HEK293 (cell line): Measurements from ENCODE around the gene OR8D1.

ENCODE experiments used
- MYNN ChIP-seq: fragments of 450-650 bp; formaldehyde crosslinking; IDR thresholded peaks from 2 replicates; pipeline ENCODE4 v1.5.1; 2016; ENCODE audit warnings: missing biosample characterization, missing genetic modification characterization, borderline replicate concordance
- ZFP37 ChIP-seq: fragments of 450-650 bp; formaldehyde crosslinking; IDR thresholded peaks from 2 replicates; pipeline ENCODE4 v1.5.1; 2016; ENCODE audit warnings: missing biosample characterization, missing genetic modification characterization
- ZNF114 ChIP-seq: fragments of 450-650 bp; formaldehyde crosslinking; IDR thresholded peaks from 2 replicates; pipeline ENCODE4 v1.5.0; 2017; ENCODE audit warnings: missing biosample characterization, missing genetic modification characterization
- ZNF16 ChIP-seq: fragments of 450-650 bp; formaldehyde crosslinking; IDR thresholded peaks from 2 replicates; pipeline ENCODE4 v1.5.1; 2016; ENCODE audit warnings: low read depth, missing biosample characterization, missing genetic modification characterization
- ZNF354C ChIP-seq: fragments of 450-650 bp; formaldehyde crosslinking; IDR thresholded peaks from 2 replicates; pipeline ENCODE4 v1.5.1; 2016; ENCODE audit warnings: missing biosample characterization, missing genetic modification characterization, low read depth, borderline replicate concordance
- ZNF555 ChIP-seq: fragments of 450-650 bp; formaldehyde crosslinking; conservative IDR thresholded peaks from 2 replicates; pipeline ENCODE4 v1.5.1; 2017; ENCODE audit warnings: missing biosample characterization, mild to moderate bottlenecking, missing genetic modification characterization, inconsistent platforms
- ZNF571 ChIP-seq: fragments of 450-650 bp; formaldehyde crosslinking; IDR thresholded peaks from 2 replicates; pipeline ENCODE4 v1.5.0; 2017; ENCODE audit warnings: missing biosample characterization, missing genetic modification characterization
- ZNF596 ChIP-seq: fragments of 450-650 bp; IDR thresholded peaks from 2 replicates; pipeline ENCODE4 v1.5.0; 2018; ENCODE audit warnings: missing biosample characterization, mild to moderate bottlenecking, missing genetic modification characterization, moderate library complexity
- ZNF701 ChIP-seq: fragments of 450-650 bp; formaldehyde crosslinking; IDR thresholded peaks from 2 replicates; pipeline ENCODE4 v1.5.1; 2016; ENCODE audit warnings: missing biosample characterization, missing genetic modification characterization
- TF ChIP-seq, protein P1 (sequence below): fragments of 450-650 bp; formaldehyde crosslinking; IDR thresholded peaks from 2 replicates; pipeline ENCODE4 v1.5.1; 2016; ENCODE audit warnings: missing biosample characterization, missing genetic modification characterization

The OR8D1 gene

DNA sequence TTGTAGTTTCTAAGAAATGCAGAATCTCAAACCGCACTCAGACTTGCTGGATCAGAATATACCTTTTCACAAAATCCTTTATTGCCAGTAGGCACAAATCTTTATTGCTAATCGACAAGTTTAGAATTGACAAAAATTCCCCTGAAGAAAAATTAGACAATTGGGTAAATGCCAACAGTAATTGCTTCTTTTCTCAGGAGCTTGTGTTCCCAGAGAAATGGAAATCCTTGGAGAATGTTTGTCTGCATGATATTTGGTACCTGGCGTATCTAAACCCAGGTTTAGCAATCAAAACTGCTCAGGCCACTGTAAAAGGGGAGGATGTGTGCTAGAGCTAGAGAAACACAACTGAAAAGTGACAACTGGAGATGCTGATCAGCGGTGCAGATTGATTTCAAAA lies 57.7 kb downstream of the OR8D1 start, which contains the start of gene OR8G5 (continued):
- TF ChIP-seq ZNF354C (tag by site-specific recombination) (no peak), ZNF555 (tag by site-specific recombination) (no peak), ZFP37 (tag by site-specific recombination) (no peak), ZNF16 (tag by site-specific recombination) (no peak), ZNF571 (no peak), ZNF596 (tag by site-specific recombination) (no peak), MYNN (tag by site-specific recombination) (no peak), ZNF114 (tag by site-specific recombination) (no peak), ZNF701 (tag by site-specific recombination) (no peak)
- TF ChIP-seq, protein P1, sequence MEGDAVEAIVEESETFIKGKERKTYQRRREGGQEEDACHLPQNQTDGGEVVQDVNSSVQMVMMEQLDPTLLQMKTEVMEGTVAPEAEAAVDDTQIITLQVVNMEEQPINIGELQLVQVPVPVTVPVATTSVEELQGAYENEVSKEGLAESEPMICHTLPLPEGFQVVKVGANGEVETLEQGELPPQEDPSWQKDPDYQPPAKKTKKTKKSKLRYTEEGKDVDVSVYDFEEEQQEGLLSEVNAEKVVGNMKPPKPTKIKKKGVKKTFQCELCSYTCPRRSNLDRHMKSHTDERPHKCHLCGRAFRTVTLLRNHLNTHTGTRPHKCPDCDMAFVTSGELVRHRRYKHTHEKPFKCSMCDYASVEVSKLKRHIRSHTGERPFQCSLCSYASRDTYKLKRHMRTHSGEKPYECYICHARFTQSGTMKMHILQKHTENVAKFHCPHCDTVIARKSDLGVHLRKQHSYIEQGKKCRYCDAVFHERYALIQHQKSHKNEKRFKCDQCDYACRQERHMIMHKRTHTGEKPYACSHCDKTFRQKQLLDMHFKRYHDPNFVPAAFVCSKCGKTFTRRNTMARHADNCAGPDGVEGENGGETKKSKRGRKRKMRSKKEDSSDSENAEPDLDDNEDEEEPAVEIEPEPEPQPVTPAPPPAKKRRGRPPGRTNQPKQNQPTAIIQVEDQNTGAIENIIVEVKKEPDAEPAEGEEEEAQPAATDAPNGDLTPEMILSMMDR: no peak
- TF ChIP-seq, all 188 proteins: peak for 0
